SH-SY5Y (cell line): ENCODE results near the gene MUC2.

Experiments
- GATA2 ChIP-seq: IDR thresholded peaks from 2 replicates; pipeline ENCODE4 v1.6.1; 2011; ENCODE audit warnings: mild to moderate bottlenecking, low read depth, low read length
- GATA3 ChIP-seq: IDR thresholded peaks from 2 replicates; pipeline ENCODE4 v1.6.1; 2011; ENCODE audit warnings: low read depth, mild to moderate bottlenecking, low read length, moderate library complexity

DNA sequence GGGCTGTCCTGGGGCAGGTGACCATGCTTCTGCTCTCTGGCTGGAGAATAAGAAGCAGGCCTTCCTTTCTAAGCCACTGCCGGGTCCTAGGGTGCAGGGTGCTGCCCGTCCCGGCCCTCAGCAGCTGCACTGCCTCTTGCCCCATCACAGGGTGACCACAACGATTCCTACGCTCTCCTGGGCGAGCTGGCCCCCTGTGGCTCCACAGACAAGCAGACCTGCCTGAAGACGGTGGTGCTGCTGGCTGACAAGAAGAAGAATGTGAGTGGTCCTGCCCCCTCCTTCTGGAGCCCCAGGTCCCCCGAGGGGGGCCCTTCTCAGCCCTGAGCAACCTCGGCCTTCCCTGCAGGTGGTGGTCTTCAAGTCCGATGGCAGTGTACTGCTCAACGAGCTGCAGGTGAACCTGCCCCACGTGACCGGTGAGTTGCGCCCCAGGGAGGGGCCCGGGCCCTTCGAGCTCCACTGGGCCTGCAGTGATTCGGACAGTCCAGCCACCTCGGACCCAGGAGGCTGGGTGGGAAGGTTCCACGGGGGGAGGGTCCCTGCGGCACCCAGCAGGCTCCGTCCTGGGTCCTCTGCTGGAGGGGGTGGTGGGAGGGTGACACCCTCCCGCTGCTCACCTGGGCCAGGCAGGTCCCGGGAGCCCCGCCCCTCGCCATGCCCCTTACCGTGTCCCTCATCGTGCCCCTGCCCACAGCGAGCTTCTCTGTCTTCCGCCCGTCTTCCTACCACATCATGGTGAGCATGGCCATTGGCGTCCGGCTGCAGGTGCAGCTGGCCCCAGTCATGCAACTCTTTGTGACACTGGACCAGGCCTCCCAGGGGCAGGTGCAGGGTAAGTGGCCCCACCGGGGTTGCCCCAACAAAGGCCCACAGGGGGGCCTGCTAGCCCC, 8.3 kb downstream of the MUC2 start:
- TF ChIP-seq GATA2, result no peak
- no peak for TF ChIP-seq GATA3
